Esophagus muscularis mucosa (tissue), 4 donors: ENCODE results near the gene ANO10.

Source experiments
- CTCF ChIP-seq, 3 experiments: fragments of 200-600 bp in 2 of 3; fragments of 450-650 bp in 1 of 3; sonication (generic) in 2 of 3; IDR thresholded peaks; one replicate each; pipeline ENCODE4 v1.5.1; 2017 to 2019; ENCODE audit warnings: antibody characterized with exemption in 3 of 3, mild to moderate bottlenecking in 2 of 3, moderate library complexity in 1 of 3
- EP300 ChIP-seq: sonication (generic); formaldehyde crosslinking; IDR thresholded peaks from one replicate; pipeline ENCODE4 v1.6.1; 2017; ENCODE audit warnings: antibody characterized with exemption
- POLR2A ChIP-seq: fragments of 450-650 bp; IDR thresholded peaks from one replicate; pipeline ENCODE4 v1.6.1; 2017; ENCODE audit warnings: antibody characterized with exemption, moderate library complexity, mild to moderate bottlenecking, low read depth

DNA sequence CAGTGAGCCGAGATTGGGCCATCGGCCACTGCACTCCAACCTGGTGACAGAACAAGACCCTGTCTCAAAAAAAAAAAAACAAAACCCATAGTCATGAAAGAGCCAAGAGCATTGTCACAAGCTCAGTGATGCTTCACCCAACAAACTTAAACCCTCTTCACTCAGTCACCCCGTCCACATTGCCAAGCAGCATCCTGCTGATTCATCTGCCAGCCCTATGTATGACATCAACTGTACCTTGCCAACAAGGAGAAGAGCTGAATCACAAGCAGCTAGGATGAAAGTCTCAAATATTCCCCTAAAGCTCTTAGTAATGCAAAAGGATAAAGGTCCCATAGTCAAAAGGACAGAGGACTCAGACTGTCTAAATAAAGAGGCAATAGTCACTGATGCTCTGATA, 90.0 kb downstream of the ANO10 start:
- no peak for TF ChIP-seq CTCF (IDR thresholded peaks at IDR 0.05)
- no peak for TF ChIP-seq POLR2A
- no peak for TF ChIP-seq EP300
